ENCODE measurements around the gene CCN5.

- TF ChIP-seq CTCF (IDR thresholded peaks at IDR 0.05; ENCODE audit: low read depth, low read length) (no peak), EZH2phosphoT487 (IDR thresholded peaks at IDR 0.05; ENCODE audit: low read depth) (no peak)
Measured at GRCh38 chr20:44695295-44695673, 19.9 kb upstream of the CCN5 start.

All from OCI-LY3 (cell line).